ENCODE data around the gene CAMK2D.

GRCh38 chr4:113689394-113689793 lies 72.1 kb downstream of the CAMK2D start:
- TF ChIP-seq CTCF (IDR thresholded peaks at IDR 0.05; ENCODE audit: low read depth, low read length, missing input control) (no peak), REST (IDR thresholded peaks at IDR 0.05) (no peak), RXRA (IDR thresholded peaks at IDR 0.05) (no peak), ZBTB33 (IDR thresholded peaks at IDR 0.05) (no peak), YY1 (IDR thresholded peaks at IDR 0.05) (no peak)
